ENCODE measurements around the gene MAST4.

GRCh38 chr5:66757219-66757833 lies 161.1 kb downstream of the MAST4 start:
- no peak for TF ChIP-seq YY1 (IDR thresholded peaks at IDR 0.05; ENCODE audit: insufficient read depth, insufficient replicate concordance, low read depth, low read length)
- TF ChIP-seq ZNF138 (CRISPR knock-in tag; IDR thresholded peaks at IDR 0.05; ENCODE audit: low read depth): no peak
- TF ChIP-seq EZH2 (conservative IDR thresholded peaks at IDR 0.05; ENCODE audit: low read depth, low read length): no peak
- no peak for TF ChIP-seq NRL (CRISPR knock-in tag; IDR thresholded peaks at IDR 0.05; ENCODE audit: borderline replicate concordance)

Measured in HepG2 (cell line).